Measurements from ENCODE around the gene ZNF598. TPM values are rescaled to one million over a fixed set of nuclear protein-coding genes. Genes with fewer than 3 reads are reported as not detected.
"Not testable (repeated sequence)": the region's sequence is repeated elsewhere in the genome, so short reads cannot be mapped to it uniquely, and the experiment has no call there.

ZNF598 gene
- total RNA-seq, 2 experiments from 2014 or later, result 67.8 to 77.1 TPM

- ATAC-seq (ENCODE audit: low read depth), result no peak
- Mint-ChIP-seq H3K4me3 (no peak overlapping the region), H3K9me3 (no peaks in the 10 kb centered on the region), H3K27me3 (no peaks in the 10 kb centered on the region), H3K27ac (no peak overlapping the region), H3K36me3 (no peaks in the 10 kb centered on the region), H3K4me1 (no peaks in the 10 kb centered on the region)
- POLR2A ChIA-PET, result no interaction called here
- DNase-seq, result no peak
These were observed 27.5 kb upstream of the ZNF598 start for GRCh38 chr16:2037115-2037514.

DNA sequence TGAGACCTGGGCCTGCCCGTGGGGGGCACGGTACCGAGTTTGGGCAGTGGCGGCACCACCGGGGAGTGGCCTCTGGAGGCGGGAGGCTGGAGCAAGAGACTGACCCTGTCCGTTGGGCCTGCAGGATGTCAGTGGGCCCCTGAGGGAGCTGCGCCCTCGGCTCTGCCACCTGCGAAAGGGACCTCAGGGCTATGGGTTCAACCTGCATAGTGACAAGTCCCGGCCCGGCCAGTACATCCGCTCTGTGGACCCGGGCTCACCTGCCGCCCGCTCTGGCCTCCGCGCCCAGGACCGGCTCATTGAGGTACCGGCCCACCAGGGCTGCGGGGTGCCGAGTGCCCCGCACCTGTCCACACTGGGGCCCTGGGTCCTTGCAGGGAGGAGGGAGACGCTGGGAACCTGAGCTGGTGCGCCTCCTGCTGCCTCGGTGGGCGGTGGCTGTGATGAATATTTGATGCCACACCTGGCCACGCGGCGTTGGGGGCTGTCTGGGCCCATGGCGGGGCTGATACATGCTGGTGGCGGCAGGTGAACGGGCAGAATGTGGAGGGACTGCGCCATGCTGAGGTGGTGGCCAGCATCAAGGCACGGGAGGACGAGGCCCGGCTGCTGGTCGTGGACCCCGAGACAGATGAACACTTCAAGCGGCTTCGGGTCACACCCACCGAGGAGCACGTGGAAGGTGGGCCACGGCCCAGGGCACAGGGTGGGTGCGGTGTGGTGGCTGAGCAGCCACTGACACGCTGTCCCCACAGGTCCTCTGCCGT lies 26.8 kb upstream of the ZNF598 start:
- Mint-ChIP-seq H3K4me3 (no peak overlapping the region), H3K4me1 (no peaks in the 10 kb centered on the region), H3K36me3 (no peaks in the 10 kb centered on the region), H3K27me3 (no peaks in the 10 kb centered on the region), H3K9me3 (no peaks in the 10 kb centered on the region), H3K27ac (no peak overlapping the region)
- no peak for ATAC-seq (ENCODE audit: low read depth)
- DNase-seq, result no peak
- POLR2A ChIA-PET, result no interaction called here

- Mint-ChIP-seq H3K27ac (no peak overlapping the region), H3K4me1 (no peaks in the 10 kb centered on the region), H3K36me3 (no peaks in the 10 kb centered on the region), H3K9me3 (no peaks in the 10 kb centered on the region), H3K4me3 (no peak overlapping the region), H3K27me3 (no peaks in the 10 kb centered on the region)
- ATAC-seq (ENCODE audit: low read depth), result no peak
- POLR2A ChIA-PET, result no interaction called here
- DNase-seq, result no peak
These were observed 26.0 kb upstream of the ZNF598 start for GRCh38 chr16:2035431-2036199.

- ATAC-seq (ENCODE audit: low read depth), result no peak
- no peak overlapping the region for H3K4me3 Mint-ChIP-seq
- POLR2A ChIA-PET, result no interaction called here
- no peaks in the 10 kb centered on the region for H3K27me3 Mint-ChIP-seq
- no peaks in the 10 kb centered on the region for H3K9me3 Mint-ChIP-seq
- H3K4me1 Mint-ChIP-seq, result no peaks in the 10 kb centered on the region
- no peak for DNase-seq
- no peak overlapping the region for H3K27ac Mint-ChIP-seq
- no peaks in the 10 kb centered on the region for H3K36me3 Mint-ChIP-seq
These were observed 25.2 kb upstream of the ZNF598 start for GRCh38 chr16:2034696-2035430.

DNA sequence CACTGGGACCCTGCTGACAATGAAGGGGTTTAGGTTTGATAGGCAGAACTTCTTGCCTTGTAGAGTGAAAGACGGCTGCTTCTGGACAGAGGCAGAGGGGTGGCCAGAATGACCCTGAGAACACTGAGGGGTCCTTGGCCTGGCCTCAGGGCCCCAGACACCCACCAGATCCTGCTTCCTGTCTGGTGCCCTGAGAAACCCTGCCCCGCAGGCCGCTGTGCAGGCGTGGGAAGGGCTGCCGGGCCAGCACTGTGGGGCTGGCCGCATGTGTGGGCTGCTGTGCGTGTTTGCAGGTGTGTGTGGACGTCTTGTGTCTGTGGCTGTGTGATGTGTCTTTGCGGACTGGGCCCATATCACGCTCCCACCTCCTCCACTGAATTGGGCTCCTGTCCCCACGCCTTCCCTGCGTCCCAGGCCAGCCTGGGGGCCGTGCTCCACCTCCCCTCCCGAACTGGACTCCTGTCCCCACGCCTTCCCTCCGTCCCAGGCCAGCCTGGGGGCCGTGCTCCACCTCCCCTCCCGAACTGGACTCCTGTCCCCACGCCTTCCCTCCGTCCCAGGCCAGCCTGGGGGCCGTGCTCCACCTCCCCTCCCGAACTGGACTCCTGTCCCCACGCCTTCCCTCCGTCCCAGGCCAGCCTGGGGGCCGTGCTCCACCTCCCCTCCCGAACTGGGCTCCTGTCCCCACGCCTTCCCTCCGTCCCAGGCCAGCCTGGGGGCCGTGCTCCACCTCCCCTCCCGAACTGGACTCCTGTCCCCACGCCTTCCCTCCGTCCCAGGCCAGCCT lies 24.5 kb upstream of the ZNF598 start:
- H3K36me3 Mint-ChIP-seq; H3K4me1 Mint-ChIP-seq; H3K9me3 Mint-ChIP-seq; H3K27ac Mint-ChIP-seq; H3K4me3 Mint-ChIP-seq; H3K27me3 Mint-ChIP-seq; ATAC-seq (ENCODE audit: low read depth); DNase-seq; POLR2A ChIA-PET: not testable (repeated sequence)

DNA sequence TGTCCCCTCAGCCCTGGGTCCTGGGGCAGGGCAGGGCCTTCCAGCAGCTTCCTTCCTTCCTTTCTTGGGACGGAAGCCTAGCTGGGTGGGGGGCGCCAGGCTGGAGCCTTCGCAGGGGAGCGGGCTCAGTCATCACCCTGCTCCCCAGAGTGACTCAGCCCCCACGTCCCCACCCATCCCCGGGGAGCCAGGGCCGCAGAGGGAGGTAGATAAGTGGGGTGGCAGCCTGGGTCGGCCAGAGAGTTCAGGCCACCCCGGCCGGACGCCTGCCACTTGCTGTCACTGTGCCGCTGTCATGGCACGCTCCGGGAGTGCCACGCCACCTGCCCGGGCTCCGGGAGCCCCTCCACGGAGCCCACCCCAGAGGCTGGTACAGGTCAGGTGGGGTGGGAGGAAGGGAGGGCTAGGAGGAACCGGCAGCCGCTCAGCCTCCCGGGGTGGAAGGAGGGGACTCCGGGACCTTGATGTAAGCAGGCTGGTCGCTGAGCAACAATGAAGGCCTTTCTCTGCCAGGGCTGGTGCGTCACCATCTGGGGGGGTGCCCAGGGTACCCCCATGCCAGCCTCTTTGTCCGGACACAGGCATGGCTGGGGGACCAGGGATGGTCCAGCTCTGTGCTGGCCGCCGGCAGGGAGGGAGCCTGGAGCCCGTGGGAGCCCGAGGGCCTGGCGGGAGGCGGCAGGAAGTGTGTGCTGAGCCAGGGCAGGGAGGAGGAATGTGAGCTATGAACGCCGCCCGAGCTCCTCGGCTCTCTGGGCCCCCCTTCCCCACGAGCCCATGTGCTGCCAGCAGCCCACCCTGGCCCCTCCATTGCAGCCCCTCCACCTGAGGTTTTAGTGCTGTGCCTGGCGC lies 23.7 kb upstream of the ZNF598 start:
- POLR2A ChIA-PET, result interaction anchor here (1.1 kb wide), 1 partner anchor 9 kb away, joined by 3 read pairs; no protein-coding TSS in a partner anchor
- ATAC-seq (ENCODE audit: low read depth) (peak; percentile 30), DNase-seq (no peak)
- peak overlapping the region; percentile 48 for H3K27ac Mint-ChIP-seq
- peaks cover 4% of the 10 kb centered on the region for H3K27me3 Mint-ChIP-seq
- H3K9me3 Mint-ChIP-seq, result no peaks in the 10 kb centered on the region
- H3K4me3 Mint-ChIP-seq, result peak overlapping the region; percentile 22
- no peaks in the 10 kb centered on the region for H3K36me3 Mint-ChIP-seq
- H3K4me1 Mint-ChIP-seq, result no peaks in the 10 kb centered on the region

GRCh38 chr16:2032285-2033056 lies 22.9 kb upstream of the ZNF598 start:
- Mint-ChIP-seq H3K9me3 (no peaks in the 10 kb centered on the region), H3K27ac (no peak overlapping the region), H3K4me1 (peaks cover 3% of the 10 kb centered on the region), H3K36me3 (no peaks in the 10 kb centered on the region), H3K4me3 (no peak overlapping the region), H3K27me3 (peaks cover 4% of the 10 kb centered on the region)
- DNase-seq (peak; percentile 39), ATAC-seq (ENCODE audit: low read depth) (no peak)
- POLR2A ChIA-PET, result interaction anchor here (1.1 to 1.3 kb wide), 3 partner anchors 8 to 123 kb away, joined by 3 to 4 read pairs (median 3); partner anchors contain the start of genes NTHL1, TRAF7 and TSC2

DNA sequence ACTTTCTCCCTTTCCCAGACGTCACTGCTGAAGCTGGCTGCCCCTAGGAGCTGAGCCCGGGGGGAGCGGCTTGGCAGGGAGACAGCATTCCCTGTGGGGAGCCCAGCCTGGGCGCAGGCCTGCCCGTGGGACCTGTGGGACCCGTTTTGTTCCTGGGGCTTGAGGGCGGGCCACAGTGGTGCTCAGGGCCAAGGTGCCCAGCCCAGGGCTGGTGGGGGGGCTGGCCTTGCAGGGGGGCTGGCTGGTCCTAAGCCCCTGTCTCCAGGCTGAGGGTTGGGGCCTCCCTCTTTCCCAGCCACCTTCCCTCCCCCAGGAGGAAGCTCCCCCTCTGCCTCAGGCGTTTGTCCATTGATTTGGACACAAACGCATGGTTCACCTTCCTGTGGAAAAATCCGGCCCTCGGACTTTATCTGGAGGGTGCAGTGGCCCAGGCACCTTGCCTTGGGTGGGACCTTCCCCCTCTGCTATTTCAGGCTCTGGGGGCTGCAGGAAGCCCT lies 21.5 kb upstream of the ZNF598 start:
- H3K9me3 Mint-ChIP-seq, result no peaks in the 10 kb centered on the region

DNA sequence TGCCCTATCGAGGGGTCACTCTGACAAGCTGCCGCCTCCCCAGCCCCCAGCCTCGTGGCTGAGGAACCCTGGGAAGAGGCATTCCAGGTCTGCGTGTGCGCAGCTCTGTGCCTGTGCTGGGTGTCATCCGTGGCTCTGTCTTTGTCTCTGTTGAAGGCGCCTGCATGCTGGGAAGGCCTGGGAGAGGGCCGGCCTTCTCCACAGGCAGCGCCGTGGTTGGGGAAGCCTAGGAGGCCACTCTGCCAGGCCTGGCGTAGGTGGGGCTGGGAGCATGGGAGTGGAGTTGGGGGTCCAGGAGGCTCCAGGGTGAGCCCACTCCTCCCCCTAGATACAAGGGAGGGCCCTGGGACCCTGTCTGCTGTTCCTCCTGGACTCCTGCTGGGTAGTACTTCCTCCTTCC lies 20.4 kb upstream of the ZNF598 start:
- DNase-seq, result no peak
- no peak overlapping the region for H3K27ac Mint-ChIP-seq
- POLR2A ChIA-PET, result no interaction called here

More for the DNA sequence above, 21.5 kb upstream of the ZNF598 start:
- peaks cover 3% of the 10 kb centered on the region for H3K4me1 Mint-ChIP-seq
- no peak overlapping the region for H3K4me3 Mint-ChIP-seq
- H3K36me3 Mint-ChIP-seq, result no peaks in the 10 kb centered on the region
- peaks cover 4% of the 10 kb centered on the region for H3K27me3 Mint-ChIP-seq
- DNase-seq (peak; percentile 25), ATAC-seq (ENCODE audit: low read depth) (no peak)
- POLR2A ChIA-PET, result interaction anchor here (1.3 kb wide), 1 partner anchor 124 kb away, joined by 4 read pairs; the partner anchor contains the start of gene TRAF7
- no peak overlapping the region for H3K27ac Mint-ChIP-seq

GRCh38 chr16:2029350-2029749 lies 19.7 kb upstream of the ZNF598 start:
- peaks cover 11% of the 10 kb centered on the region for H3K27me3 Mint-ChIP-seq
- H3K9me3 Mint-ChIP-seq, result no peaks in the 10 kb centered on the region
- peaks cover 3% of the 10 kb centered on the region for H3K4me1 Mint-ChIP-seq
- no peaks in the 10 kb centered on the region for H3K36me3 Mint-ChIP-seq
- H3K4me3 Mint-ChIP-seq, result no peak overlapping the region
- H3K27ac Mint-ChIP-seq, result no peak overlapping the region
- ATAC-seq (ENCODE audit: low read depth) (no peak), DNase-seq (no peak)
- POLR2A ChIA-PET, result no interaction called here

More for the DNA sequence above, 20.4 kb upstream of the ZNF598 start:
- Mint-ChIP-seq H3K9me3 (no peaks in the 10 kb centered on the region), H3K27me3 (peaks cover 8% of the 10 kb centered on the region), H3K36me3 (no peaks in the 10 kb centered on the region), H3K4me3 (no peak overlapping the region), H3K4me1 (peaks cover 3% of the 10 kb centered on the region)
- no peak for ATAC-seq (ENCODE audit: low read depth)

GRCh38 chr16:2028620-2029220 lies 19.1 kb upstream of the ZNF598 start:
- Mint-ChIP-seq H3K36me3 (no peaks in the 10 kb centered on the region), H3K27me3 (peaks cover 11% of the 10 kb centered on the region), H3K4me3 (no peak overlapping the region), H3K27ac (no peak overlapping the region), H3K4me1 (peaks cover 7% of the 10 kb centered on the region), H3K9me3 (no peaks in the 10 kb centered on the region)
- POLR2A ChIA-PET, result interaction anchor here (0.8 kb wide), 1 partner anchor 127 kb away, joined by 3 read pairs; the partner anchor contains the start of gene TRAF7
- no peak for ATAC-seq (ENCODE audit: low read depth)
- DNase-seq, result no peak

Measured in activated naive CD8-positive, alpha-beta T cell treated with anti-CD3 and anti-CD28 coated beads, Interleukin-2, amount 10 ng/mL, durations not matched to agents 7 days and 5 days (primary cell).